ENCODE results near the gene TRIM16. TPM values are rescaled to one million over a fixed set of nuclear protein-coding genes. Genes with fewer than 3 reads are reported as not detected.

The TRIM16 gene
- 227 to 278 TPM (median 233 TPM) in 5 replicates for total RNA-seq (2022; extraction: Qiagen RNA extraction)

GRCh38 chr17:15683824-15684478 lies at the start of gene TRIM16:
Gene TRIM16, minus strand, starts transcription at chr17:15684311. Its CDS starts 32,702 bp downstream, at chr17:15651609.

DNA sequence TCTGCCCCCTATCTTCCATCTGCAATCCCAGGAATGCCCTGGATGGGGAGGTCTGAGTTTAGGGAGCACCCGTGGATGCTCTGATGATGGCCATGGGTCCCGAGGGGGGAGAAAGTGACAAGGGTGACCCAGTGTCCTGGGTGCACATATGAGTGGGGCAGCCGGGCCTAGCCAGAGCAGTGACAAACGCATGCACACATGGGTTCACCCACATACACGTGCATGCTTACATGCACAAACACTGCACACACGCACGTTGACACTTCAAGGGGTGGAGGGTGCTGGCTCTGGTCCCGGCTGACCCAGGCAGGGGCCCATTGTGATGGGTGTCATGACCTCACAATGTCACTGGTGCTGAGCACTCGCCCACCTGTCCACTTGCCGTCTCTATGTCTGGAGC lies 47.8 kb upstream of the TRIM16 start, which contains the start of gene TBC1D26:
Gene TBC1D26 (plus strand): TSS at position 384 of the 400 bp plus-strand sequence. CDS start 3,066 bp downstream, outside the sequence.

GRCh38 chr17:15699413-15699924 lies 15.4 kb upstream of the TRIM16 start, which contains the start of gene ZNF286A:
Gene ZNF286A, plus strand, starts transcription at chr17:15699752. Its CDS starts 578 bp downstream, at chr17:15700330.

GRCh38 chr17:15619331-15620058 lies 64.6 kb downstream of the TRIM16 start, which contains the start of gene FBXW10B:
Gene FBXW10B, minus strand, starts transcription at chr17:15619704. Its CDS starts 192 bp downstream, at chr17:15619512.

Other genes with a start within 250 kb of the TRIM16 start
- gene CDRT4, start 216.7 kb downstream of the TRIM16 start, total RNA-seq (2022; extraction: Qiagen RNA extraction) = 0.85 to 1.4 TPM (median 1.1 TPM) in 4 of 5 replicates, not detected in the other
- 7.3 to 10.1 TPM (median 8.9 TPM) in 5 replicates for gene TVP23C, start 120.8 kb downstream of the TRIM16 start, total RNA-seq (2022; extraction: Qiagen RNA extraction)
- gene FBXW10B, start 64.6 kb downstream of the TRIM16 start, total RNA-seq (2022; extraction: Qiagen RNA extraction) = 2.7 to 4.2 TPM (median 4.1 TPM) in 5 replicates
- gene ZNF286A, start 15.4 kb upstream of the TRIM16 start, total RNA-seq (2022; extraction: Qiagen RNA extraction) = 23.2 to 36.0 TPM (median 27.7 TPM) in 5 replicates
- 0.02 TPM in 1 of 5 replicates, not detected in the others for gene TBC1D26, start 48.0 kb upstream of the TRIM16 start, total RNA-seq (2022; extraction: Qiagen RNA extraction)